ENCODE data around the gene C6orf89. TPM values are rescaled to one million over a fixed set of nuclear protein-coding genes. Genes with fewer than 3 reads are reported as not detected.

Gene C6orf89
- total and polyA plus RNA-seq, 2 of the 13 experiments (the other 11 are each of a cell fraction or from before 2014, with no cell fraction given): 22.1 to 32.2 TPM

GRCh38 chr6:36874443-36875249, 11.1 kb upstream of the C6orf89 start, which contains the start of gene PPIL1 (continued):
- TF ChIP-seq ZBTB4 (CRISPR knock-in tag; IDR thresholded peaks at IDR 0.05; ENCODE audit: borderline replicate concordance) (peak; percentile 92; the same call in 1 of the 2 replicates), ZNF891 (CRISPR knock-in tag; IDR thresholded peaks at IDR 0.05) (peak; percentile 100), U2AF1 (optimal IDR thresholded peaks at IDR 0.05; ENCODE audit: low read depth, low read length) (peak; percentile 82), TCF7L2 (IDR thresholded peaks at IDR 0.05; ENCODE audit: low read depth, low read length) (no peak), XRCC5 (optimal IDR thresholded peaks at IDR 0.05; ENCODE audit: low read length) (peak; percentile 93), JUND (CRISPR knock-in tag; IDR thresholded peaks at IDR 0.05) (no peak; the same call in 1 of the 2 replicates), NR0B2 (CRISPR knock-in tag; IDR thresholded peaks at IDR 0.05) (peak; percentile 98), ZNF773 (CRISPR knock-in tag; IDR thresholded peaks at IDR 0.05; ENCODE audit: borderline replicate concordance) (no peak), ZFP36L2 (CRISPR knock-in tag; IDR thresholded peaks at IDR 0.05) (no peak), ETV6 (CRISPR knock-in tag; conservative IDR thresholded peaks at IDR 0.05) (peak; percentile 82; the same call in 1 of the 2 replicates), ZFP41 (CRISPR knock-in tag; IDR thresholded peaks at IDR 0.05; ENCODE audit: borderline replicate concordance) (peak; percentile 83; the same call in 1 of the 2 replicates), ZFP37 (CRISPR knock-in tag; IDR thresholded peaks at IDR 0.05; ENCODE audit: borderline replicate concordance) (0 out of 2 replicates have a peak, but pooled peaks have one; percentile 20), ZNF205 (CRISPR knock-in tag; IDR thresholded peaks at IDR 0.05) (peak; percentile 83), AKAP8 (CRISPR knock-in tag; IDR thresholded peaks at IDR 0.05) (peak; percentile 46; the same call in 1 of the 2 replicates), RBAK (CRISPR knock-in tag; IDR thresholded peaks at IDR 0.05) (no peak), ZFX (CRISPR knock-in tag; IDR thresholded peaks at IDR 0.05; ENCODE audit: low read depth) (peak; percentile 93), ZNF121 (CRISPR knock-in tag; IDR thresholded peaks at IDR 0.05) (no peak; the same call in 1 of the 2 replicates), ZNF574 (CRISPR knock-in tag; IDR thresholded peaks at IDR 0.05) (peak; percentile 96), ZBTB34 (CRISPR knock-in tag; IDR thresholded peaks at IDR 0.05) (no peak; the same call in 1 of the 2 replicates), ZNF724P (CRISPR knock-in tag; IDR thresholded peaks at IDR 0.05; ENCODE audit: borderline replicate concordance) (peak; percentile 91), MAZ (IDR thresholded peaks at IDR 0.05; ENCODE audit: borderline replicate concordance, low read depth, low read length) (no peak), MAZ (CRISPR knock-in tag; IDR thresholded peaks at IDR 0.05; ENCODE audit: low read depth) (peak; percentile 91)

Data from HepG2 (cell line).